Osteocyte (in vitro differentiated cells): ENCODE measurements around the gene RHO. TPM values are rescaled to one million over a fixed set of nuclear protein-coding genes. Genes with fewer than 3 reads are reported as not detected.
A peak's percentile ranks its signal among the peaks of the same experiment; 100 is the strongest.

Source experiments
- DNase-seq: peaks from one replicate; pipeline ENCODE4 v3.0.0; 2021; ENCODE audit warnings: mixed read lengths; ENCODE audit not compliant: unreplicated experiment; ENCODE audit errors: extremely low spot score
- H3K27ac Mint-ChIP-seq: one replicate; pipeline ENCODE4 v1.8.0; 2021; ENCODE audit warnings: mild to moderate bottlenecking, mixed read lengths; ENCODE audit not compliant: unreplicated experiment
- H3K27me3 Mint-ChIP-seq: one replicate; pipeline ENCODE4 v1.8.0; 2021; ENCODE audit warnings: mixed read lengths; ENCODE audit not compliant: unreplicated experiment
- H3K36me3 Mint-ChIP-seq: one replicate; pipeline ENCODE4 v1.8.0; 2021; ENCODE audit warnings: mixed read lengths; ENCODE audit not compliant: unreplicated experiment
- H3K4me1 Mint-ChIP-seq: one replicate; pipeline ENCODE4 v1.8.0; 2021; ENCODE audit warnings: mixed read lengths; ENCODE audit not compliant: unreplicated experiment
- H3K4me3 Mint-ChIP-seq: one replicate; pipeline ENCODE4 v1.8.0; 2021; ENCODE audit warnings: mild to moderate bottlenecking, moderate library complexity, mixed read lengths; ENCODE audit not compliant: unreplicated experiment
- H3K9me3 Mint-ChIP-seq: one replicate; pipeline ENCODE4 v1.8.0; 2021; ENCODE audit warnings: mixed read lengths; ENCODE audit not compliant: unreplicated experiment
- CTCF ChIP-seq: fragments of 200-600 bp; sonication (generic); IDR thresholded peaks from 2 replicates; pipeline ENCODE4 v1.5.0; 2021; ENCODE audit warnings: antibody characterized with exemption, mild to moderate bottlenecking, moderate library complexity
- total RNA-seq: library from RNA; stranded (reverse); gene quantifications from 2 replicates; pipeline ENCODE4 v1.2.1, GENCODE V29; 2021

The RHO gene
- total RNA-seq, 1 donor from 2014 or later, result not detected

DNA sequence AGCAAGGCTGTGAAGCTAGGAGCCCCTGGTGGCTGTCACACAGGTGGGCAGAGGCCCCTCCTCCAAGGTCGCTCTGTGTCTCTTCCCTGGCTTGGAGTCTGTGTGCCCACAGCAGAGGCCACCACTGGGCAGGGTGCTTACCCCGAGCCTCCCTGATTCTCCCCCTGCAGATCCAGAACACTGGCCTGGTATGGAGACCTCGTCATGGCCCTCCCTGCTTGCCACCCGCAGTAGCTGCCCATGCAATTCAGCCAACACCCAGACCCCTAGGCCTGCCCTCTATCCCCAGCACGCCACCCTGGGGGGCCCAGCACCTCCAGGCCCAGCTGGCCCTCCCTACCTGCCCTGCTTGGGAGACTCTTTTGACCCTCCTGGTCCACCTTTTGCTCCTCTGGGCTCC, 5.5 kb upstream of the RHO start:
- H3K27ac Mint-ChIP-seq, result no peak overlapping the region
- no peak for TF ChIP-seq CTCF
- no peak for DNase-seq
- no peaks in the 10 kb centered on the region for H3K9me3 Mint-ChIP-seq
- peaks cover 7% of the 10 kb centered on the region for H3K36me3 Mint-ChIP-seq
- H3K27me3 Mint-ChIP-seq, result no peaks in the 10 kb centered on the region
- peaks cover 23% of the 10 kb centered on the region for H3K4me1 Mint-ChIP-seq
- no peak overlapping the region for H3K4me3 Mint-ChIP-seq

GRCh38 chr3:129524081-129524480, 4.4 kb upstream of the RHO start:
- no peak for DNase-seq
- Mint-ChIP-seq H3K9me3 (no peaks in the 10 kb centered on the region), H3K4me3 (no peak overlapping the region), H3K4me1 (peaks cover 29% of the 10 kb centered on the region), H3K27me3 (no peaks in the 10 kb centered on the region), H3K27ac (no peak overlapping the region), H3K36me3 (peaks cover 4% of the 10 kb centered on the region)
- no peak for TF ChIP-seq CTCF

DNA sequence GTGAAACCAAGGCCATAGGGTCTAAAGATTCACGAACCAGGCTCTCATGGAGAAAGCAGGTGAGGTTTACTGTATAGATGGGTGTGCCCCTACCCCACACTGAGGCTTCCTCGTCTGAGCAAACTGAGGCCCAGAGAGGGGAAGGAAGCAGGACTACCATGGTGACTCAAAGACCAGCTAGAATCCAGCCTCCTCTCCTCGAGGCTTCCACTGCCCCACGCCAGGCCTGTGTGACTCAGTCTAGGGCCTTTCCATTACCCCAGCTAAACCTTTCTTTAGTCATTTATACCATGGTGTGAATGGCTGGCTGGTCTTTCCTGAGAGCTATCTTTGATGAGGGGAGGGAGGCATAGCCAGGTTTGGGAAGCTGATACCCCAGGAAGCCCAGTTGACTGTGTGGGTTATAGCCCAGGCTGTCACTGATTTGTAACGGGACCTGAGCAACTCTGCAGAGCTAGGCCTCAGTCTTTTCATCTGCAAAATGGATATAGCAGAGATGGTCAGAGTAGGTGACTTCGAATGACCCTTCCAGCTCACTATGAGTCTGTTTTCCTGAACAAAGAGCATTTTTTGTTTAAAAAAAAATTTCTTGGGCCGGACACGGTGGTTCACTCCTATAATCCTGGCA, 3.0 kb upstream of the RHO start:
- H3K4me1 Mint-ChIP-seq, result peaks cover 41% of the 10 kb centered on the region
- H3K27me3 Mint-ChIP-seq, result no peaks in the 10 kb centered on the region
- H3K9me3 Mint-ChIP-seq, result no peaks in the 10 kb centered on the region
- H3K4me3 Mint-ChIP-seq, result no peak overlapping the region
- DNase-seq, result no peak
- H3K27ac Mint-ChIP-seq, result no peak overlapping the region
- TF ChIP-seq CTCF, result no peak
- H3K36me3 Mint-ChIP-seq, result no peaks in the 10 kb centered on the region

- Mint-ChIP-seq H3K9me3 (no peaks in the 10 kb centered on the region), H3K36me3 (no peaks in the 10 kb centered on the region), H3K4me1 (peaks cover 46% of the 10 kb centered on the region), H3K4me3 (no peak overlapping the region), H3K27me3 (no peaks in the 10 kb centered on the region), H3K27ac (no peak overlapping the region)
- TF ChIP-seq CTCF, result no peak
- no peak for DNase-seq
Measured at GRCh38 chr3:129526121-129526900, 2.1 kb upstream of the RHO start.

- H3K9me3 Mint-ChIP-seq, result no peaks in the 10 kb centered on the region
- H3K36me3 Mint-ChIP-seq, result no peaks in the 10 kb centered on the region
- H3K27me3 Mint-ChIP-seq, result no peaks in the 10 kb centered on the region
- TF ChIP-seq CTCF, result no peak
- H3K4me3 Mint-ChIP-seq, result no peak overlapping the region
- peaks cover 49% of the 10 kb centered on the region for H3K4me1 Mint-ChIP-seq
- H3K27ac Mint-ChIP-seq, result peak overlapping the region; percentile 27
- DNase-seq, result no peak
Measured at GRCh38 chr3:129527262-129527661, 1.2 kb upstream of the RHO start.
